GM18867 (cell line): ENCODE measurements around the gene TRPM5.
"Not testable (repeated sequence)": the region's sequence is repeated elsewhere in the genome, so short reads cannot be mapped to it uniquely, and the experiment has no call there.

ENCODE experiments used
- ATAC-seq: cut with Tn5 transposase; IDR thresholded peaks from one replicate; pipeline ENCODE4 v1.9.1; 2021; ENCODE audit warnings: mild to moderate bottlenecking, moderate library complexity; ENCODE audit not compliant: unreplicated experiment

Gene TRPM5

GRCh38 chr11:2443881-2444820 is at the start of gene TRPM5:
Gene TRPM5 (minus strand): TSS chr11:2444514. CDS start chr11:2423036, 21,478 bp downstream.
- no peak for ATAC-seq

GRCh38 chr11:2489083-2489482 is 44.8 kb upstream of the TRPM5 start:
- ATAC-seq = no peak

- no peak for ATAC-seq
These were observed 43.7 kb upstream of the TRPM5 start for GRCh38 chr11:2488004-2488403.

GRCh38 chr11:2484576-2485125 is 40.3 kb upstream of the TRPM5 start:
- no peak for ATAC-seq

- ATAC-seq = no peak
These were observed 39.1 kb upstream of the TRPM5 start for GRCh38 chr11:2483426-2483825.

DNA sequence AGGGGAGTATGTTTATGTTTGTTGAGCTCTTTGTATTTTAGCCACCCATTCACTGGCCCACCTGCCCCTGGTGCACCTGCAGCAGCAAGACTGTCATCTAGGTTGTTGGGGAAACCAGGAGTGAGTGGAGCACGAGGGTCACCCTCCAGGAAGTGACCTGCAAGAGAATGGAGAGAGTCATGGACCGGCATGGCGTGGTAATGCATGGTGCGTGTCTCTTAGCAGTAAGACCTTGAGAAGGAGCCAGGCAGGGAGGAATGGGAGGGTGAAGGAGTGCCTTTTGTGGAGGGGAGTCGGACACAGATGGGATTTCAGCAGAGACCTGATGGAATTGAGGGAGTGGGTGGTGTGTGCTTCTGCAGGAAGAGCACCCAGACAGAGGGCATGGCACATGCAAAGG is 38.4 kb upstream of the TRPM5 start:
- no peak for ATAC-seq

GRCh38 chr11:2482204-2482603 is 37.9 kb upstream of the TRPM5 start:
- ATAC-seq = no peak

DNA sequence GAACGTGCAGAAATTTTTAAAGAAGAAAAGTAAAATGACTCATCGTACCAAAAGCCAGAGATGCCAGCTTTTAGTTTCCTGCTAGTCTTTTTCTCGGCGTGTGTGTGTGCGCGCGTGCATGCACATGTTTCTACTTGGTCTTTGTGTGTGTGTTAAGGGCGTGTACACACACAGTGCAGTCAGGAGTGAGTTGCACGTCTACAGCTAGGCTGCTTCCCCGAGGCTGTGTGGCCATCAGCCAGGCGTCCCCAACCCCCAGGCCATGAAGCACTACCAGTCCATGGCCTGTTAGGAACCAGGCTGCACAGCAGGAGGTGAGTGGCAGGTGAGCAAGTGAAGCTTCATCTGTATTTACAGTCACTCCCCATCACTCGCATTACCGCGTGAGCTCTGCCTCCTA is 36.9 kb upstream of the TRPM5 start:
- no peak for ATAC-seq

- ATAC-seq = no peak
These were observed 36.5 kb upstream of the TRPM5 start for GRCh38 chr11:2480874-2481220.

DNA sequence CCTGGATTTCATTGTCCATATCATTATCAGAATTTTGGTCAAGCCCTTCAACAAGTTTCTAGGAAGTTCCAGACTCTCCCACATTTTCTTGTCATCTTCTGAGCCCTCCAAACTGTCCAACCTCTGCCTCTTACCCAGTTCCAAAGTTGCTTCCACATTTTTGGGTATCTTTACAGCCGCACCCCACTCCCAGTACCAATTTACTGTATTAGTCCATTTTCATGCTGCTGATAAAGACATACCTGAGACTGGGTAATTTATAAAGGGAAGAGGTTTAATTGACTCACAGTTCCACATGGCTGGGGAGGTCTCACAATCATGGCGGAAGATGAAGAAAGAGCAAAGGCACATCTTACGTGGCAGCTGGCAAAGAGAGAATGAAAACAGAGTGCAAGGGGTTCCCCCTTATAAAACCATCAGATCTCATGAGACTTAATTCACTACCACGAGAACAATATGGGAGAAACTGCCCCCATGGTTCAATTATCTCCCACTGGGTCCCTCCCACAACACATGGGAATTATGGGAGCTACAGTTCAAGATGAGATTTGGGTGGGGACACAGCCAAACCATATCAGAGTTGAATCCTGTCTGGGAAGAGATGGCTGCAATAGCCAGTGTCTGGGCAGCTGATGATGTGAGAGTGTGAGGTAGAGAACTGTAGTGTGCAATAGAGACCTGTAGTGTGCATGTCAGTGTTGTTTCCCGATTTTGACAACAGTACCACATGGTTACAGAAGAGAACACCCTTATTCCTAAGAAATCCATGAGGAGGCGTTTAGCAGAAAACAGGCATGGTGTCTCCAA is 36.0 kb upstream of the TRPM5 start:
- not testable (repeated sequence) for ATAC-seq

DNA sequence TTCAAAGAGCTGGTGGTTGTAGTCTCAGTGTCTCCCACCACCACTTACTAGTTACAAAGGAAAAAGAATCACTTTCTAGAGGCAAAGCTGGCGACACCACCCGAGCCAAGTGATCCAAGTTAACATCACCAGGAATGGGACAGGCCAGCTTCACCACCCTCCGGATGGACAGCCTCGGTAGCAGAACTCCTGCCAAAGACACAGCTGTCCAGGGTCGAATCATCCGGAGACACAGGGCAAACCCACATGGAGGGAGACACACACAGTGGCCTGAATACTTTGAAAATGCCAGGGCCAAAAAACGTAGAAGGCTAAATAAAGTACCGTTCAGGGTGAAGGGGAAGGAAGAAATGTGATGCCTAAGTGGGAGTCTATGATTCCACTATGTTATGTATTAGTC is 33.6 kb upstream of the TRPM5 start:
- ATAC-seq = no peak

DNA sequence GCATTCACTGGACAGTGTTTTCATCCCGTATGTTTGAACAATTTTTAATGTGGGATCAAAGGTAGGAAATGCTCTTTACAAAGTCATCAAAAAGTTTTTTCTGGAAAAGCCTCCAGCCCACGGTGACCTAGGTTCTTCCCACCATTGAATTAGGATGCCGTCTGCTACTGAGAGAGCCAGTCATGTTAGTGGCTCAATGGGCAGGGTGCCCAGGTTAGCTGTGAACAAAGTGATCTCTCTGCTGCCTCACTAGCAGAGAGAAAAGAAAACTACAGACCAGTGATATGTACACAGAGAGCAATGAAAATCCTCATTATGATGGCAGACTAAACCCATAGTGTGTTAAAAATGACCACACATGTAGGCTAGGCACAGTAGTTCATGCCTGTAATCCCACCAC is 32.9 kb upstream of the TRPM5 start:
- ATAC-seq = no peak

DNA sequence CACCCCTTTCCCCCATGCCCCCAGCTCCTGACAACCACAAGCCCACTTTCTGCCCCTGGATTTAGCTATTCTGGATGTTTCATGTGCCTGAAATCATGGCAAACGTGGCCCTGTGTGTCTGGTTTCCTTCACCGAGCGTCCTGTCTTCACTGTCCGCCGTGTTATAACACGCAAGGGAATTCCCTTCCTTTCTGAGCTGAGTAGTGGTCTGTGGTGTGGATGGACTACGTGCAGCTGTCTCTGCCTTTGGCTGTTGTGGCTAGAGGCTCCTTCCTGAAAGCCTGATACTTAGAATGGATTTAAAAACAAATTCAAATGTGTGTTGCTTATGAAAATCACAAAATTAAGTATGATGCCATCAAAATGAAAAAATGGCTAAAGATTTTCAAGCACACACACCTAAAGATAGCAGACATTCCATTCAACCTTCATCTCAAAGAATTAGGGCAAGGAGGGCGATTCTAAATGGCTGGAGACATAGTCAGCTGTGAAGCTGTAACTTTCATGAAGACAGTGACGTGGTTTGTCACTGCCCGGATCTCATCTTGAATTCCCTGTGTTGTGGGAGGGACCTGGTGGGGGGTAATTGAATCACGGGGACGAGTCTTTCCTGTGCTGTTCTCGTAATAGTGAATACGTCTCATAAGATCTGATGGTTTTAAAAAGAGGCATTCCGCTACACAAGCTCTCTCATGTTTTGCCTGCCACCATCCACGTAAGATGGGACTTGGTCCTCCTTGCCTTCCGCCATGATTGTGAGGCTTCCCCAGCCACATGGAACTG is 31.0 kb upstream of the TRPM5 start:
- ATAC-seq = no peak

- no peak for ATAC-seq
These were observed 30.0 kb upstream of the TRPM5 start for GRCh38 chr11:2474059-2474901.

- no peak for ATAC-seq
These were observed 29.2 kb upstream of the TRPM5 start for GRCh38 chr11:2473361-2474058.

- ATAC-seq = no peak
These were observed 28.3 kb upstream of the TRPM5 start for GRCh38 chr11:2472428-2473186.

GRCh38 chr11:2471804-2472096 is 27.4 kb upstream of the TRPM5 start:
- no peak for ATAC-seq

- no peak for ATAC-seq
These were observed 26.9 kb upstream of the TRPM5 start for GRCh38 chr11:2471048-2471803.
